OCI-LY7 (cell line): ENCODE results near the gene NABP2. TPM values are rescaled to one million over a fixed set of nuclear protein-coding genes. Genes with fewer than 3 reads are reported as not detected.

ENCODE experiments used
- BruUV-seq: library from RNA; stranded (reverse); fragments of 400-500 nt; replicated peaks from 2 replicates; lab custom pipeline; 2021; lab: Mats Ljungman, UMichigan
- CTCF ChIA-PET: fragments of 300-600 bp; sonication (Branson Sonifier 250); formaldehyde crosslinking; loops from one replicate; lab custom pipeline; 2022; ENCODE audit warnings: antibody characterized with exemption; ENCODE audit not compliant: unreplicated experiment; lab: Charles Lee
- POLR2A ChIA-PET: fragments of 300-600 bp; sonication (Branson Sonifier 250); formaldehyde crosslinking; loops from one replicate; lab custom pipeline; 2022; ENCODE audit warnings: antibody characterized with exemption; lab: Charles Lee
- DNase-seq: peaks from one replicate; pipeline ENCODE4 v3.0.0-alpha.2; 2015; ENCODE audit warnings: low spot score
- H2AFZ ChIP-seq: fragments of 200-600 bp; sonication (generic), shearing (Covaris generic); 2 replicates; pipeline ENCODE4 v1.6.1; 2014; ENCODE audit warnings: mild to moderate bottlenecking, antibody characterized with exemption, low read length, moderate library complexity
- H3K27ac ChIP-seq: fragments of 200-600 bp; sonication (generic); 2 replicates; pipeline ENCODE4 v1.5.1; 2014; ENCODE audit warnings: mixed run types, low read depth, mild to moderate bottlenecking, moderate library complexity, low read length, inconsistent platforms; ENCODE audit not compliant: poor library complexity, severe bottlenecking
- H3K36me3 ChIP-seq: fragments of 200-600 bp; sonication (generic); 2 replicates; pipeline ENCODE4 v1.6.1; 2014; ENCODE audit warnings: mild to moderate bottlenecking, antibody characterized with exemption, low read length, moderate library complexity, mixed read lengths; ENCODE audit not compliant: insufficient read depth
- H3K4me1 ChIP-seq: fragments of 200-600 bp; sonication (generic); 2 replicates; pipeline ENCODE4 v1.5.1; 2014; ENCODE audit warnings: mild to moderate bottlenecking, low read length; ENCODE audit not compliant: insufficient read depth, poor library complexity, severe bottlenecking
- H3K4me2 ChIP-seq: fragments of 200-600 bp; sonication (generic); 2 replicates; pipeline ENCODE4 v1.6.1; 2014; ENCODE audit warnings: mild to moderate bottlenecking, low read length
- H3K4me3 ChIP-seq: fragments of 200-600 bp; sonication (generic); 2 replicates; pipeline ENCODE4 v1.5.1; 2014; ENCODE audit warnings: mild to moderate bottlenecking, low read depth, low read length; ENCODE audit not compliant: poor library complexity, severe bottlenecking
- H3K79me2 ChIP-seq: fragments of 200-600 bp; sonication (generic); 2 replicates; pipeline ENCODE4 v1.6.1; 2016; ENCODE audit warnings: low read depth, mild to moderate bottlenecking, low read length, moderate library complexity, mixed read lengths; ENCODE audit not compliant: insufficient read depth
- H3K9me2 ChIP-seq: fragments of 200-600 bp; sonication (generic); 2 replicates; pipeline ENCODE4 v1.6.1; 2016; ENCODE audit warnings: mild to moderate bottlenecking, low read length, mixed read lengths; ENCODE audit not compliant: insufficient read depth
- H3K9me3 ChIP-seq: fragments of 200-600 bp; sonication (generic); 2 replicates; pipeline ENCODE4 v1.6.1; 2014; ENCODE audit warnings: mild to moderate bottlenecking, mixed run types, low read length, mixed read lengths
- H4K20me1 ChIP-seq: fragments of 200-600 bp; sonication (generic); 2 replicates; pipeline ENCODE4 v1.6.1; 2014; ENCODE audit warnings: mild to moderate bottlenecking, antibody characterized with exemption, low read length, moderate library complexity, mixed read lengths; ENCODE audit not compliant: insufficient read depth
- CTCF ChIP-seq: fragments of 200-600 bp; sonication (generic); conservative IDR thresholded peaks from 2 replicates; pipeline ENCODE4 v1.5.1; 2014; ENCODE audit warnings: mild to moderate bottlenecking, antibody characterized with exemption, low read length, moderate library complexity, mixed read lengths
- EZH2phosphoT487 ChIP-seq: fragments of 200-600 bp; sonication (generic); IDR thresholded peaks from 2 replicates; pipeline ENCODE4 v1.6.1; 2018; ENCODE audit warnings: low read depth, borderline replicate concordance, mild to moderate bottlenecking, mixed run types, antibody characterized with exemption, low read length, moderate library complexity, mixed read lengths
- intact Hi-C: fragments of 100-400 bp; cut with micrococcal nuclease; formaldehyde crosslinking; loops from one replicate; pipeline ENCODE4 v1.10.0; 2022; ENCODE audit not compliant: unreplicated experiment
- total RNA-seq, 2 experiments: library from RNA; depleted of rRNA in 1 of 2; stranded (reverse); fragments of >200 nt in 1 of 2; shearing (Covaris generic) in 1 of 2; gene quantifications; 2 replicates each; pipeline ENCODE4 v1.2.3, GENCODE V29; 2014 to 2022

The NABP2 gene
- total RNA-seq, 2 experiments from 2014 or later = 37.5 to 61.1 TPM

GRCh38 chr12:56188778-56189098 lies 35.4 kb upstream of the NABP2 start:
- Histone ChIP-seq H3K79me2 (peaks cover 31% of the 10 kb centered on the region), H3K9me2 (no peaks in the 10 kb centered on the region), H3K4me1 (peaks cover 40% of the 10 kb centered on the region), H3K36me3 (peaks cover 37% of the 10 kb centered on the region), H3K9me3 (no peaks in the 10 kb centered on the region), H3K4me2 (peak overlapping the region; percentile 93), H3K4me3 (peak overlapping the region; percentile 79), H2AFZ (no peak overlapping the region), H3K27ac (peak overlapping the region; percentile 46), H4K20me1 (0 out of 2 replicates have a peak, but pooled peaks cover 4% of the 10 kb centered on the region)
- BruUV-seq = no TSS peak
- DNase-seq = peak; percentile 37
- intact Hi-C loops = loop anchor here (1.0 to 5.0 kb wide), 5 partner anchors 30 to 450 kb away; partner anchors contain the start of gene MYL6
- no peak for TF ChIP-seq CTCF
- no peak for TF ChIP-seq EZH2phosphoT487
- CTCF ChIA-PET = interaction anchor here (0.6 to 2.5 kb wide), 9 partner anchors 19 to 1708 kb away, joined by 3 to 23 read pairs (median 5); partner anchors contain the start of genes RNF41, RPL41 and ZC3H10
- POLR2A ChIA-PET = interaction anchor here (0.5 to 3.4 kb wide), 12 partner anchors 12 to 502 kb away, joined by 3 to 22 read pairs (median 5); partner anchors contain the start of genes ESYT1, MYL6B, RNF41 and RPL41

- peak within 1 kb of the TSS; percentile 96 for H3K4me2 ChIP-seq
- H3K4me3 ChIP-seq = peak within 1 kb of the TSS; percentile 79
- H4K20me1 ChIP-seq = 0 out of 2 replicates have a peak, but pooled peaks cover 4% of the 10 kb centered on the region
- H3K27ac ChIP-seq = peak within 1 kb of the TSS; percentile 72
- peak within 1 kb of the TSS; percentile 91 for H2AFZ ChIP-seq
- H3K36me3 ChIP-seq = peaks cover 31% of the 10 kb centered on the region
- ChIA-PET POLR2A (interaction anchor here (0.5 to 3.4 kb wide), 16 partner anchors 8 to 1693 kb away, joined by 3 to 22 read pairs (median 4); partner anchors contain the start of genes ESYT1, MYL6B, RNF41 and RPL41), CTCF (interaction anchor here (0.5 to 2.5 kb wide), 15 partner anchors 19 to 1708 kb away, joined by 3 to 23 read pairs (median 5); partner anchors contain the start of genes RNF41, RPL41 and ZC3H10)
- H3K9me3 ChIP-seq = no peaks in the 10 kb centered on the region
- peaks cover 40% of the 10 kb centered on the region for H3K4me1 ChIP-seq
- DNase-seq = peak; percentile 90
- no peaks in the 10 kb centered on the region for H3K9me2 ChIP-seq
- H3K79me2 ChIP-seq = peaks cover 31% of the 10 kb centered on the region
- TF ChIP-seq EZH2phosphoT487 = no peak
- TF ChIP-seq CTCF = peak; percentile 77
- BruUV-seq = no TSS peak
- intact Hi-C loops = loop anchor here (1.0 to 5.0 kb wide), 5 partner anchors 31 to 451 kb away; partner anchors contain the start of gene MYL6
Measured at GRCh38 chr12:56189099-56189917, 34.8 kb upstream of the NABP2 start, which contains the start of gene SMARCC2. SMARCC2 (minus strand) TSS chr12:56189483; CDS start chr12:56189461, 22 bp downstream.
